Measurements from ENCODE around the gene RIPOR3.
"Not testable (repeated sequence)": the region's sequence is repeated elsewhere in the genome, so short reads cannot be mapped to it uniquely, and the experiment has no call there.

Gene RIPOR3

DNA sequence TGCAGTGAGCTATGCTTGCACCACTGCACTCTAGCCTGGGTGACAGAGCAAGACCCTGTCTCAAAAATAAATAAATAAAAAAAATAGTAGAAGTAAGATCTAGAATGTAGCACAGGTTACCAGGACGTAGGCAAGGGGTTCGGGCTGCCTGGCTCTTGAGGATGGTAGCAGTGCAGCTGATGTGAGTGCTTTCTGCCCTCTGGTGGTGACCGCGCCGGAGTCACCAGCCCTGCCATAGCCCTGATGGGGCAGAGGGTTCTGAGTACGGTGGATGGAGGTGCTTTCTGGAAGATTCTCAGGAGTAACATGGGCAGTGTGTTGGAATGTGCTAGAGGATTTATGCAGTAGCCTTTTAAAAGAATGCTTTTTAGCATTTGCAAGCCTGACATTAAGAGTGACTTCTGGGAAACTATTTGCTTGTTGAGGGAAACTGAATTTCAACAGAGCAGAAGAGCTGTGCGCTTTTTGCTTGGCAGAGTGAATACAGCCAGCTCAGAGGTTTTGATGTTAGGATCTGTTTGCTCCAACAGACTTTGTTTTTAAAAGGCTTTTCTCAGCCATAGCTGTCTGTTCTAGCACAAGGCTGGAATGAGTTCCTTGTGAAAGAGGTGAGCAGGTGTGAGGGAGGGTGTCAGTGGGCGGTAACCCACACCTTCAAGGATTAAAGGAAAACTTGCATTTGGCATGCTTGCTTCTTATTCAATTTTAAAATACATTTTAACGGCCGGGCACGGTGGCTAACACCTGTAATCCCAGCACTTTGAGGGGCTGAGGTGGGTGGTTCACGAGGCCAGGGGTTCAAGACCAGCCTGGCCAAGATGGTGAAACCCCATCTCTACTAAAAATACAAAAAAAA is 115.2 kb downstream of the RIPOR3 start:
- Histone ChIP-seq H3K36me3 (ENCODE audit: control insufficient read depth in 2 of 2, insufficient read depth in 2 of 2, low read length in 2 of 2) (peaks cover 37 to 49% of the 10 kb centered on the region in 2 donors), H3K27ac (ENCODE audit: low read length) (peak overlapping the region; percentile 41), H3K9ac (ENCODE audit: low read length in 2 of 2) (no peak overlapping the region), H3K4me3 (ENCODE audit: low read length in 2 of 2) (no peak overlapping the region), H3K4me1 (ENCODE audit: control insufficient read depth, insufficient read depth, low read length) (peaks cover 37% of the 10 kb centered on the region), H3K27me3 (ENCODE audit: control insufficient read depth in 1 of 2, insufficient read depth in 2 of 2, low read length in 2 of 2) (no peaks in the 10 kb centered on the region), H3K9me3 (ENCODE audit: control insufficient read depth in 2 of 2, low read length in 2 of 2) (no peaks in the 10 kb centered on the region)

DNA sequence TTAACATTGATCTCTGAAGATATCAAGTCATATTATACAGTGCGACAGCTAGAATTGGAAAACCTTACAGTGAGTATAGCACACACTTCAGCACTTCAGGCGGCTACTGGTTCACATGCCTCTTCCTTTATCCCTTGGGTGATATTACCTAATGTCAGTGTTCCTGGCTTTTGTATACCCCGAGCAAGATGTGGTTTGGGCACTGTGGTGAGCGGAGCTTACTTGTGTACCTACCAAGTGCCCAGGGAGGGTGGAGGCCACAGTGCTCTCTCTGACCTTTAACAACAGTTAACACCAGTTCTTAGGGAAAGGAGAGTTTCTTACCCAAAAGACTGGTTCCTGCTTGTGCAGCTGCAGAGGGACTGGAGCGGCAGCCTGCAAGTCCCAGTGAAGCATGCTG is 116.8 kb downstream of the RIPOR3 start:
- no peak overlapping the region for H3K9ac ChIP-seq (ENCODE audit: low read length in 2 of 2)
- H3K27ac ChIP-seq (ENCODE audit: low read length), result peak overlapping the region; percentile 18
- H3K36me3 ChIP-seq (ENCODE audit: control insufficient read depth in 2 of 2, insufficient read depth in 2 of 2, low read length in 2 of 2), result peaks cover 27 to 40% of the 10 kb centered on the region in 2 donors
- H3K9me3 ChIP-seq (ENCODE audit: control insufficient read depth in 2 of 2, low read length in 2 of 2), result no peaks in the 10 kb centered on the region
- H3K27me3 ChIP-seq (ENCODE audit: control insufficient read depth in 1 of 2, insufficient read depth in 2 of 2, low read length in 2 of 2), result no peaks in the 10 kb centered on the region
- H3K4me3 ChIP-seq (ENCODE audit: low read length in 2 of 2), result no peak overlapping the region
- H3K4me1 ChIP-seq (ENCODE audit: control insufficient read depth, insufficient read depth, low read length), result peaks cover 34% of the 10 kb centered on the region

DNA sequence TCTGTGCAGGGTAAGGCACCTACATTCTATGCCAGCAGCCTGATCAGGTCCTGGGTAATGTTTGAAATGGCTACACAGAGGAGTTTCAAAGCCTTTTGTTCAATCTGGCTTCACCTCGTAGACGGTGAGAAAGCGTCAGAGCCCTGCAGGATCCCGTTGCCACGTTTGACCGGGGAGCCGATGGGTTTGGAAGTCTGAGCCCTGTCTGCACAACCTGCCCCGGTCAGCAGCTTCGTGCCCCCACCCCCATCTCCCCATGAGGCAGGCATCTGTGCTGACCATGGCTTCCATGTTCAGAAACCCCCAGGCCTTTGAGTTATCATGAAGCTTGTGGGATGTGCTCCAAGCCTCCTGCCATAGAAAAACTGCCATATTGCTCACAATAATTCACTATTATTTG is 117.2 kb downstream of the RIPOR3 start:
- Histone ChIP-seq H3K4me3 (ENCODE audit: low read length in 2 of 2) (no peak overlapping the region), H3K27ac (ENCODE audit: low read length) (no peak overlapping the region), H3K36me3 (ENCODE audit: control insufficient read depth in 2 of 2, insufficient read depth in 2 of 2, low read length in 2 of 2) (peaks cover 24 to 35% of the 10 kb centered on the region in 2 donors), H3K4me1 (ENCODE audit: control insufficient read depth, insufficient read depth, low read length) (peaks cover 34% of the 10 kb centered on the region), H3K27me3 (ENCODE audit: control insufficient read depth in 1 of 2, insufficient read depth in 2 of 2, low read length in 2 of 2) (no peaks in the 10 kb centered on the region), H3K9me3 (ENCODE audit: control insufficient read depth in 2 of 2, low read length in 2 of 2) (no peaks in the 10 kb centered on the region), H3K9ac (ENCODE audit: low read length in 2 of 2) (no peak overlapping the region)

DNA sequence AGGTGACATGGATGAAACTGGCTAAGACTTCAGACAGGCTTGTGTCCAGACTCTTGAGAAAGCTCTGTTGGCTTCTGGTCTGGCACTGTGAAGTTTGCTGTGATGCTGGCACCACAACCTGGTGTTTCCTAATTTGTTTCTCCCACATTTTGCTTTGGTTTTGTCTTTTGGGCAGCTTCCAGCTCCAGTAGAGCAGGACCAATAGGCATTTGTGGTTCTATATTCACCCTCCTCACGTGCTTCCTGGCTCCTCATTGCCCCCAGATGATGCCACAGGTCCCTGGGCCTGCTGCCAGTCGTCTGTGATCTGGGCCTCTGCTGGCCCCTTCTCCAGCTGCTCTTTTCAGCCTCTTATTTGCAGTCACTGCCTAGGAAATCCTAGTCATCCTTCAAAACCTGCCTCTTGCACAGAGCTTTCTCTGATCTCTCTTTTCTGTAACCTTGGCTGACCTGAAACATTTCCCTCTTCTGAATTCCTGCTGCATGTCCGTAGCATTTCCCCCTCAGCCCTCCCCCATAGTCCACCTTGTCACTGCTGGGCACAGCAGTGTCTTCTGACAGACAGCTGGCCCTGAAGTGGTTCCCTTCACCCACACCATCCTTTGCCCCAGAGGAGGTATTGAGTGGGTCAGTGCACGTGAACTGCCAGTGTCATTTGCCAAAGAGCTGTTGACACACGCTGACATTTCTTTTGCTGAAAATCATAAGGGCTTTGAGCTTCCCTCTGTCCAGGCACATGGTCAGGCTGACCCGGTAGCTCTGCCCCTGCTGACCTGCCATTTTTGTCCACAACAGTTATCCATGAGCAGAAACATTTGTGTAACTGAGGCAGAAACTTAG is 118.2 kb downstream of the RIPOR3 start:
- Histone ChIP-seq H3K27ac (ENCODE audit: low read length) (peak overlapping the region; percentile 58), H3K4me1 (ENCODE audit: control insufficient read depth, insufficient read depth, low read length) (peaks cover 34% of the 10 kb centered on the region), H3K27me3 (ENCODE audit: control insufficient read depth in 1 of 2, insufficient read depth in 2 of 2, low read length in 2 of 2) (no peaks in the 10 kb centered on the region), H3K4me3 (ENCODE audit: low read length in 2 of 2) (no peak overlapping the region), H3K9me3 (ENCODE audit: control insufficient read depth in 2 of 2, low read length in 2 of 2) (no peaks in the 10 kb centered on the region), H3K9ac (ENCODE audit: low read length in 2 of 2) (peak overlapping the region in 1 of 2 donors; percentile 13), H3K36me3 (ENCODE audit: control insufficient read depth in 2 of 2, insufficient read depth in 2 of 2, low read length in 2 of 2) (peaks cover 23 to 34% of the 10 kb centered on the region in 2 donors)

GRCh38 chr20:50571466-50571865 is 119.9 kb downstream of the RIPOR3 start:
- Histone ChIP-seq H3K27ac (ENCODE audit: low read length) (no peak overlapping the region), H3K4me3 (ENCODE audit: low read length in 2 of 2) (no peak overlapping the region), H3K27me3 (ENCODE audit: control insufficient read depth in 1 of 2, insufficient read depth in 2 of 2, low read length in 2 of 2) (no peaks in the 10 kb centered on the region), H3K9me3 (ENCODE audit: control insufficient read depth in 2 of 2, low read length in 2 of 2) (no peaks in the 10 kb centered on the region), H3K4me1 (ENCODE audit: control insufficient read depth, insufficient read depth, low read length) (peaks cover 22% of the 10 kb centered on the region), H3K9ac (ENCODE audit: low read length in 2 of 2) (no peak overlapping the region), H3K36me3 (ENCODE audit: control insufficient read depth in 2 of 2, insufficient read depth in 2 of 2, low read length in 2 of 2) (peaks cover 25 to 36% of the 10 kb centered on the region in 2 donors)

- H3K27ac ChIP-seq (ENCODE audit: low read length), result no peak overlapping the region
- H3K36me3 ChIP-seq (ENCODE audit: control insufficient read depth in 2 of 2, insufficient read depth in 2 of 2, low read length in 2 of 2), result peaks cover 22 to 35% of the 10 kb centered on the region in 2 donors
- H3K4me1 ChIP-seq (ENCODE audit: control insufficient read depth, insufficient read depth, low read length), result peaks cover 13% of the 10 kb centered on the region
- no peaks in the 10 kb centered on the region for H3K9me3 ChIP-seq (ENCODE audit: control insufficient read depth in 2 of 2, low read length in 2 of 2)
- H3K4me3 ChIP-seq (ENCODE audit: low read length in 2 of 2), result no peak overlapping the region
- H3K9ac ChIP-seq (ENCODE audit: low read length in 2 of 2), result no peak overlapping the region
- H3K27me3 ChIP-seq (ENCODE audit: control insufficient read depth in 1 of 2, insufficient read depth in 2 of 2, low read length in 2 of 2), result no peaks in the 10 kb centered on the region
Measured at GRCh38 chr20:50569864-50570836, 121.2 kb downstream of the RIPOR3 start.

DNA sequence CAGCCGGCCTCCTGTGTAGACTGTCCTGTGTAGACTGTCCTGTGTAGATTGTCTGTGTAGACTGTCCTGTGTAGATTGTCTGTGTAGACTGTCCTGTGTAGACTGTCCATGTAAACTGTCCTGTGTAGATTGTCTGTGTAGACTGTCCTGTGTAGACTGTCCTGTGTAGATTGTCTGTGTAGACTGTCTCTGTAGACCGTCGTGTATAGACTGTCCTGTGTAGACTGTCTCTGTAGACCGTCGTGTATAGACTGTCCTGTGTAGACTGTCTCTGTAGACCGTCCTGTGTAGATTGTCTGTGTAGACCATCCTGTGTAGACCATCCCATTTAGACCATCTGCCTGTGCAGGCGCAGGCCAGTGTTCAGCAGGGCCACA is 121.9 kb downstream of the RIPOR3 start:
- H3K9me3 ChIP-seq (ENCODE audit: control insufficient read depth in 2 of 2, low read length in 2 of 2); H3K9ac ChIP-seq (ENCODE audit: low read length in 2 of 2); H3K27ac ChIP-seq (ENCODE audit: low read length); H3K27me3 ChIP-seq (ENCODE audit: control insufficient read depth in 1 of 2, insufficient read depth in 2 of 2, low read length in 2 of 2); H3K4me3 ChIP-seq (ENCODE audit: low read length in 2 of 2): not testable (repeated sequence)
- Histone ChIP-seq H3K4me1 (ENCODE audit: control insufficient read depth, insufficient read depth, low read length) (peaks cover 13% of the 10 kb centered on the region), H3K36me3 (ENCODE audit: control insufficient read depth in 2 of 2, insufficient read depth in 2 of 2, low read length in 2 of 2) (peaks cover 16 to 31% of the 10 kb centered on the region in 2 donors)

DNA sequence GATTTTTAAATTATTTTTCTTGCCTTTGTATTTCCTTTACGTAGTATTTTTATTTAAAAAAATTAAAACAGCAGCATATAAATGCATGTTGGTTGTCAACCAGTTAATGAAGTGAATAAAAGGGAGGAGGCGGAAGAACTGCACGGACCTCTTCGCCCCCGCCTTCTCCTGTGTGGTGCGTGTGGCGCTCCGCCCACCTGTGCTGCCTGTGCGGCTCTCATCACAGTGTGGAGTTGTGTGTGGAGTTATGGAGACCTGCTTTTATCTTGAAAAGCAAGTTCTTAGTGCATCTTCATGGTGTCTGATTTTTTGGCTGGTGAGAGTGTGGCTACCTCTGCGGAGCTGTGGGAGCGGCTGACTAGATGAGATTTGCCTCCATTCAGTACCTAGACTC is 122.8 kb downstream of the RIPOR3 start:
- H3K9ac ChIP-seq (ENCODE audit: low read length in 2 of 2), result no peak overlapping the region
- H3K36me3 ChIP-seq (ENCODE audit: control insufficient read depth in 2 of 2, insufficient read depth in 2 of 2, low read length in 2 of 2), result peaks cover 13 to 26% of the 10 kb centered on the region in 2 donors
- H3K27ac ChIP-seq (ENCODE audit: low read length), result no peak overlapping the region
- H3K9me3 ChIP-seq (ENCODE audit: control insufficient read depth in 2 of 2, low read length in 2 of 2), result no peaks in the 10 kb centered on the region
- H3K4me3 ChIP-seq (ENCODE audit: low read length in 2 of 2), result no peak overlapping the region
- H3K27me3 ChIP-seq (ENCODE audit: control insufficient read depth in 1 of 2, insufficient read depth in 2 of 2, low read length in 2 of 2), result no peaks in the 10 kb centered on the region
- peaks cover 13% of the 10 kb centered on the region for H3K4me1 ChIP-seq (ENCODE audit: control insufficient read depth, insufficient read depth, low read length)

GRCh38 chr20:50567860-50568548 is 123.3 kb downstream of the RIPOR3 start:
- H3K27ac ChIP-seq (ENCODE audit: low read length), result no peak overlapping the region
- H3K27me3 ChIP-seq (ENCODE audit: control insufficient read depth in 1 of 2, insufficient read depth in 2 of 2, low read length in 2 of 2), result no peaks in the 10 kb centered on the region
- peaks cover 7% of the 10 kb centered on the region for H3K4me1 ChIP-seq (ENCODE audit: control insufficient read depth, insufficient read depth, low read length)
- no peak overlapping the region for H3K9ac ChIP-seq (ENCODE audit: low read length in 2 of 2)
- no peak overlapping the region for H3K4me3 ChIP-seq (ENCODE audit: low read length in 2 of 2)
- peaks cover 13 to 26% of the 10 kb centered on the region in 2 donors for H3K36me3 ChIP-seq (ENCODE audit: control insufficient read depth in 2 of 2, insufficient read depth in 2 of 2, low read length in 2 of 2)
- H3K9me3 ChIP-seq (ENCODE audit: control insufficient read depth in 2 of 2, low read length in 2 of 2), result no peaks in the 10 kb centered on the region

DNA sequence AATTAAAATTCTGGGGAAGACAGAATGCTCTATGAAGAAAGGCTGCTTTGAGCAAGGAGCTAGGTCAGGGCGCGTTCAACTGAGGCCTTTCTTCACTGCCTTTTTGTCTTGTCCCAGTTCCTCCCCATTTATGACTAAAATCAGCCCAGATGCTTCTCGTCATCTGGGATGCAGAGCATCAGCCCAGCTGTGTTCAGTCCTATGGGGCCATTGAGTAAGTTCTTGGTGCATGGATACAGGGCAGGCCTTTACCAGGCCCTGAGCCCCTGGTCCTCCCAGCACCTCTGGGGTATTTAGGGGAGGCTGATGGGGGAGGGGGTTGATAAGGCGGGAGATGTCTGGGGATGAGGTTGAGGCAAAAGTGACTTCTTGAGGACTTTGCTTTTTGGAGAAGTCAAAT is 125.5 kb downstream of the RIPOR3 start:
- H3K4me1 ChIP-seq (ENCODE audit: control insufficient read depth, insufficient read depth, low read length), result peaks cover 14% of the 10 kb centered on the region
- no peak overlapping the region for H3K27ac ChIP-seq (ENCODE audit: low read length)
- H3K9me3 ChIP-seq (ENCODE audit: control insufficient read depth in 2 of 2, low read length in 2 of 2), result no peaks in the 10 kb centered on the region
- no peak overlapping the region for H3K9ac ChIP-seq (ENCODE audit: low read length in 2 of 2)
- H3K36me3 ChIP-seq (ENCODE audit: control insufficient read depth in 2 of 2, insufficient read depth in 2 of 2, low read length in 2 of 2), result peaks cover 22 to 38% of the 10 kb centered on the region in 2 donors
- no peaks in the 10 kb centered on the region for H3K27me3 ChIP-seq (ENCODE audit: control insufficient read depth in 1 of 2, insufficient read depth in 2 of 2, low read length in 2 of 2)
- H3K4me3 ChIP-seq (ENCODE audit: low read length in 2 of 2), result no peak overlapping the region

Data from stomach smooth muscle (tissue), 2 donors.